ENCODE results near the gene S1PR1. TPM values are rescaled to one million over a fixed set of nuclear protein-coding genes. Genes with fewer than 3 reads are reported as not detected.
"Not testable (repeated sequence)": the region's sequence is repeated elsewhere in the genome, so short reads cannot be mapped to it uniquely, and the experiment has no call there.

Gene S1PR1
- total RNA-seq, 3 donors from 2014 or later, result 4.8 to 14.9 (median 12.3) TPM

DNA sequence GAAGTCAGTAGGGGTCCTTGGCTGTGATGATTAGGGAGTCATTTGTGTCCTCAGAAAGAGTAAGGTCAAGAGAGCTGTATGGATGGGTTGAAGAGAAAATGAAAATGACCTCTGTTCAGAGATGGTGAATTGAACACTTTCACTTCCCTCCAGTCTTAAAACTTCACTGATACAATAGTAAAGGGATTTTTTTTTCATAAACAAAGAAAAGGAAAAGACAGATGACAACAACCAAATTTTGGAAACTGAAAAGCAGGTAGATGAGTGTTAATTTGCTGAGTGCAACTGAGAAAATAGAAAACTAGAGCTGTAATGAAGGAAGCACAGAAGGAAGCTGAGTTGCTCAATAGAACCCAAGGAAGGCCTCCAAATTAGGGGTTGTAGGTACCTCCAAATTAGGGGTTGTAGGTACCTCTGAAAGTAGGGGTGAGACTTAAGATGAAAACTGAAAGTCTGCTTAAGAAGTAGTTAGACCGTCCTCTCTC, 14.8 kb upstream of the S1PR1 start:
- TF ChIP-seq, protein P1, sequence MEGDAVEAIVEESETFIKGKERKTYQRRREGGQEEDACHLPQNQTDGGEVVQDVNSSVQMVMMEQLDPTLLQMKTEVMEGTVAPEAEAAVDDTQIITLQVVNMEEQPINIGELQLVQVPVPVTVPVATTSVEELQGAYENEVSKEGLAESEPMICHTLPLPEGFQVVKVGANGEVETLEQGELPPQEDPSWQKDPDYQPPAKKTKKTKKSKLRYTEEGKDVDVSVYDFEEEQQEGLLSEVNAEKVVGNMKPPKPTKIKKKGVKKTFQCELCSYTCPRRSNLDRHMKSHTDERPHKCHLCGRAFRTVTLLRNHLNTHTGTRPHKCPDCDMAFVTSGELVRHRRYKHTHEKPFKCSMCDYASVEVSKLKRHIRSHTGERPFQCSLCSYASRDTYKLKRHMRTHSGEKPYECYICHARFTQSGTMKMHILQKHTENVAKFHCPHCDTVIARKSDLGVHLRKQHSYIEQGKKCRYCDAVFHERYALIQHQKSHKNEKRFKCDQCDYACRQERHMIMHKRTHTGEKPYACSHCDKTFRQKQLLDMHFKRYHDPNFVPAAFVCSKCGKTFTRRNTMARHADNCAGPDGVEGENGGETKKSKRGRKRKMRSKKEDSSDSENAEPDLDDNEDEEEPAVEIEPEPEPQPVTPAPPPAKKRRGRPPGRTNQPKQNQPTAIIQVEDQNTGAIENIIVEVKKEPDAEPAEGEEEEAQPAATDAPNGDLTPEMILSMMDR (IDR thresholded peaks at IDR 0.05), result no peak
- H3K9me3 ChIP-seq, result no peaks in the 10 kb centered on the region
- H3K36me3 ChIP-seq (ENCODE audit: low read depth), result no peaks in the 10 kb centered on the region
- no peak for DNase-seq
- ATAC-seq, result no peak
- no peaks in the 10 kb centered on the region for H3K4me1 ChIP-seq (ENCODE audit: low read depth)
- intact Hi-C loops (cut with DNase I, micrococcal nuclease), result no loop called here
- H3K4me3 ChIP-seq, result no peak overlapping the region

DNA sequence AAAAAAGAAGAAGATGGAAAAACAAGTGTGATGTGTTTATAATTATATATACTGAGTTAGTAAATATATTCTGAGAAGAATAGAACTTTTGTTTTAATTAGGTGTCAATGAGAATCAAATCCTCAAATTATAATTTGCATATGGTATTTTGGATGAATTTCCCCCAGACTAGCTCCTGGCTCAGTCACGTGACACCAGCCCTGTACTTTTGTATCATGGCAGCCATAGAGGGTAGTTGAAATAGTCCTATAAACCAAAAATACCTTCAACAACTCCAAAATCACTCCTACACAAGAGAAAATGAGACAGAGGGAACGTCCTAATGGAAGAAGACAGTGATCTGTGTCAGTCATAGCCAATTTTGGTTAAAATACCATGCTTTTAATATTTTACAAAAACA, 9.0 kb upstream of the S1PR1 start:
- H3K9me3 ChIP-seq, result no peaks in the 10 kb centered on the region
- ATAC-seq, result no peak
- no peaks in the 10 kb centered on the region for H3K4me1 ChIP-seq (ENCODE audit: low read depth)
- intact Hi-C loops (cut with DNase I, micrococcal nuclease), result no loop called here
- no peaks in the 10 kb centered on the region for H3K36me3 ChIP-seq (ENCODE audit: low read depth)
- DNase-seq, result no peak
- H3K4me3 ChIP-seq, result no peak overlapping the region
- TF ChIP-seq, protein P1 (IDR thresholded peaks at IDR 0.05), result no peak

- TF ChIP-seq, protein P1 (IDR thresholded peaks at IDR 0.05), result no peak
- no peak overlapping the region for H3K4me3 ChIP-seq
- DNase-seq (no peak), ATAC-seq (no peak)
- no peaks in the 10 kb centered on the region for H3K4me1 ChIP-seq (ENCODE audit: low read depth)
- no peaks in the 10 kb centered on the region for H3K36me3 ChIP-seq (ENCODE audit: low read depth)
- intact Hi-C loops (cut with DNase I, micrococcal nuclease), result no loop called here
- H3K9me3 ChIP-seq, result no peaks in the 10 kb centered on the region
Observed at GRCh38 chr1:101228424-101229134, 8.2 kb upstream of the S1PR1 start.

DNA sequence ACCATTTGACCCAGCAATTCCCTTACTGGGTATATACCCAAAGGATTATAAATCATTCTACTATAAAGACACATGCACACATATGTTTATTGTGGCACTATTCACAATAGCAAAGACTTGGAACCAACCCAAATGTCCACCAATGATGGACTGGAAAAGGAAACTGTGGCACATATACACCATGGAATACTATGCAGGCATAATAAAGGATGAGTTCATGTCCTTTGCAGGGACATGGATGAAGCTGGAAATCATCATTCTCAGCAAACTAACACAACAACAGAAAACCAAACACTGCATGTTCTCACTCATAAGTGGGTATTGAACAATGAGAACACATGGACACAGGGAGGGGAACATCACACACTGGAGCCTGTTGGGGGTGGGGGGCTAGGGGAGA, 4.6 kb upstream of the S1PR1 start:
- peaks cover 15% of the 10 kb centered on the region for H3K4me1 ChIP-seq (ENCODE audit: low read depth)
- not testable (repeated sequence) for H3K9me3 ChIP-seq; ATAC-seq; DNase-seq; H3K36me3 ChIP-seq (ENCODE audit: low read depth); H3K4me3 ChIP-seq
- intact Hi-C loops (cut with DNase I, micrococcal nuclease), result loop anchor here in 1 of 2 donors (10.0 kb wide), 1 partner anchor 307 kb away; no protein-coding TSS in a partner anchor

DNA sequence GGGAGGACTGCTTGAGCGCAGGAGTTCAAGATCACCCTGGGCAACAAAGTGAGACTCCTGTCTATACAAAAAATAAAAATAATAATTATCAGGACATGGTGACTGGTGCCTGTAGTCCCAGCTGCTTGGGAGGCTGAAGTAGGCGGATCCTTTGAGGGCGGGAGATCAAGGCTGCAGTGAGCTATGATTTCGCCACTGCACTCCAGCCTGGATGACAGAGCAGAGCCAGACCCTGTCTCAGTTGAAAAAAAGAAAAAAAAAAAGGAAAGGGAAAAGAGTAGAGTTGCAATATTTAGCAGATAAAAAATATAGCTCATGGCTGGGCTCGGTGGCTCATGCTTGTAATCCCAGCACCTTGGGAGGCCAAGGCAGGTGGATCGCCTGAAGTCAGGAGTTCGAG, 3.3 kb upstream of the S1PR1 start:
- H3K4me3 ChIP-seq, result no peak overlapping the region
- intact Hi-C loops (cut with DNase I, micrococcal nuclease), result loop anchor here in 1 of 2 donors (10.0 kb wide), 1 partner anchor 309 kb away; no protein-coding TSS in a partner anchor
- ATAC-seq (no peak), DNase-seq (no peak)
- H3K36me3 ChIP-seq (ENCODE audit: low read depth), result no peaks in the 10 kb centered on the region
- no peaks in the 10 kb centered on the region for H3K9me3 ChIP-seq
- TF ChIP-seq, protein P1 (IDR thresholded peaks at IDR 0.05), result no peak
- H3K4me1 ChIP-seq (ENCODE audit: low read depth), result peaks cover 19% of the 10 kb centered on the region

GRCh38 chr1:101235216-101235695, 1.6 kb upstream of the S1PR1 start:
- intact Hi-C loops (cut with DNase I, micrococcal nuclease), result loop anchor here in 1 of 2 donors (10.0 kb wide), 1 partner anchor 310 kb away; no protein-coding TSS in a partner anchor
- no peak overlapping the region for H3K4me3 ChIP-seq
- no peaks in the 10 kb centered on the region for H3K36me3 ChIP-seq (ENCODE audit: low read depth)
- peaks cover 24% of the 10 kb centered on the region for H3K4me1 ChIP-seq (ENCODE audit: low read depth)
- ATAC-seq (no peak), DNase-seq (no peak)
- H3K9me3 ChIP-seq, result no peaks in the 10 kb centered on the region
- TF ChIP-seq, protein P1 (IDR thresholded peaks at IDR 0.05), result no peak

Data from mucosa of descending colon (tissue), 3 donors.